HG03520 (cell line): ENCODE measurements around the gene PCIF1.
"Not testable (repeated sequence)": the region's sequence is repeated elsewhere in the genome, so short reads cannot be mapped to it uniquely, and the experiment has no call there.

Source experiments
- ATAC-seq: cut with Tn5 transposase; IDR thresholded peaks from one replicate; pipeline ENCODE4 v1.9.1; 2021; ENCODE audit warnings: mild to moderate bottlenecking, moderate library complexity; ENCODE audit not compliant: unreplicated experiment

PCIF1 gene

GRCh38 chr20:45988830-45989229 lies 54.3 kb downstream of the PCIF1 start:
- ATAC-seq: not testable (repeated sequence)

DNA sequence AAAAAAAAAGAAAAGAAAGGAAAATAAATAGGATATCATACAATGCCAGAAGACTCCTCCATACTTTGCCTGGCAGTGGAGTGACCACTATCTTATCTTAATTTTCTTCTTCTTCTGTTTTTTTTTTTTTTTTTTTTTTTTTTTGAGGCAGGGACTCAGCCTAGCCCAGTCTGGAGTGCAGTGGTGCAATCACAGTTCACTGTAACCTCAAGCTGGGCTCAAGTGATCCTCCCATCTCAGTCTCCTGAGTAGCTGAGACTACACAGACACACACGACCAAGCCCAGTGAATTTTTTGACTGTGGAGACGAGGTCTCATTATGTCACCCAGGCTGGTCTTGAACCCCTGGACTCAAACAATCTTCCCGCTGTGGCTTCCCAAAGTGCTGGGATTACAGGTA lies 57.1 kb downstream of the PCIF1 start:
- ATAC-seq: no peak

DNA sequence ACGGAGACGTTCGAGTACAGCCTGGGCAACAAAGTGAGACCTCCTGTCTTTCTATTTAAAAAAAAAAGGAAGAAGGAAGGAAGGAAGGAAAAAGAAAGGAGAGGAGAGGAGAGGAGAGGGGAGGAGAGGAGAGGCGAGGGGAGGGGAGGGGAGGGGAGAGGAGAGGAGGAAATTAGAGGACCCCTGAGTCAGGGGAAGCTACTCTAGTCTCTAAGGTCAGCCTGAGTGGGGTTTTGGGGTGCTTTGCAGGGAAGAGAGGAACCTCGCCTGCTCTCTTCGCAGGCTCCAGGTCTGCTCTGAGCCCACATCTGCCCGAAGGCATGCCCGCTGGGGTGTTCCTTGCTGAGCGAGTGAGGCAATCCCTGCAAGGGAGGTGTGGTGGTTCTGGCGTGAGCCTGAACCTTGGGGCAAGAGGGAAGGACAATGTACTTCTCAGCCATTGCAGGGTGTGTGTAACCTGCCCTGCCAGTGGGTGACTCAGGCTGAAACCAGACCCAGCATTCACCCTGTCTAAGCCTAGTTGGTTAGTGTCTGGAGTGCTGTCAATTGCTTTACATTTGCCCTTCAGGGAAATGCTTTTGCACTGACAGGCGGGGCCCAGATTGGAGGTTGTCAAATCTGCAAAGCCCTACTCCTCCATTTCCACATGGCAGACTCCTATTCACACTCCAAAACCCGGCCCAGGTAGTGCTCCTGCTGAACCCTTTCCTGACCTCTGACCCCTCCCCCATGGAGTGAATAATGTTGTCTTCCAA lies 58.9 kb downstream of the PCIF1 start:
- no peak for ATAC-seq

- no peak for ATAC-seq
Measured at GRCh38 chr20:45994761-45995493, 60.4 kb downstream of the PCIF1 start.

GRCh38 chr20:45995495-45996097 lies 61.1 kb downstream of the PCIF1 start:
- not testable (repeated sequence) for ATAC-seq

GRCh38 chr20:45997187-45997586 lies 62.7 kb downstream of the PCIF1 start:
- no peak for ATAC-seq
